ENCODE data around the gene WDR3. TPM values are rescaled to one million over a fixed set of nuclear protein-coding genes. Genes with fewer than 3 reads are reported as not detected.

Gene WDR3
- total and polyA plus RNA-seq, 2 experiments from 2014 or later = 20.5 to 28.7 TPM

DNA sequence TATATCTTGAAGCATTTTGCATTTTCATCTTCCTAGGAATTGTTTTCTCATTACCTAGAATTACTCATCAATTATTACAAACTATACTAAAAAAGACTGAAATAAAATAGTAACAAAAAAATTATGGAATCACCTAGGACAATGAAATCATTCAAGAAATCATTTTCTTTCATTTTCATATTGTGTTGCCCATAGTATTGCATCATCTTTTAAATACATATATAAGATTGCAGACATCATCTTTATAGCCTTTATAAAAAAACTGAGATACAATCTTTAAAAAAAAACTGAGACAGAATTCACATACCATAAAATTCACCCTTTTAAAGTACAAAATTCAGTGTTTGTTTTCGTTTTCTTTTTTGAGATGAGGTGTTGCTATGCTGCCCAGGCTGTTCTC, 29.7 kb upstream of the WDR3 start:
- Histone ChIP-seq H3K4me1 (ENCODE audit: insufficient read depth) (peaks cover 4% of the 10 kb centered on the region; the same call in 1 of the 2 replicates), H3K4me2 (ENCODE audit: unreplicated experiment) (no peak overlapping the region), H4K20me1 (ENCODE audit: insufficient read depth) (no peaks in the 10 kb centered on the region), H3K9me3 (ENCODE audit: low read depth) (no peaks in the 10 kb centered on the region), H3F3A (ENCODE audit: insufficient read depth) (0 out of 2 replicates have a peak, but pooled peaks cover 24% of the 10 kb centered on the region), H3K4me3 (no peak overlapping the region), H3K9ac (no peak overlapping the region), H3K36me3 (ENCODE audit: low read depth) (peaks cover 24% of the 10 kb centered on the region), H3K27ac (no peak overlapping the region), H3K9me2 (ENCODE audit: insufficient read depth) (no peaks in the 10 kb centered on the region), H2AFZ (no peak overlapping the region), H3K27me3 (replicated peaks; ENCODE audit: insufficient read depth) (no peaks in the 10 kb centered on the region), H3K79me2 (ENCODE audit: insufficient read depth) (no peaks in the 10 kb centered on the region)
- no peak for TF ChIP-seq EZH2 (IDR thresholded peaks at IDR 0.05; ENCODE audit: insufficient read depth, poor library complexity, severe bottlenecking)
- no peak for TF ChIP-seq EZH2phosphoT487 (IDR thresholded peaks at IDR 0.05; ENCODE audit: insufficient read depth, low read depth)
- WGBS, 2 experiments (ENCODE audit: low coverage in 1 of 2, low lambda C conversion rate in 2 of 2, missing lambda C conversion rate in 2 of 2) = 67 to 83% methylated on average over 1 of the region's 1 CpG
- in situ Hi-C loops (cut with MboI) = loop anchor here (25.0 kb wide), 1 partner anchor 812 kb away; no protein-coding TSS in a partner anchor
- no peak for DNase-seq

DNA sequence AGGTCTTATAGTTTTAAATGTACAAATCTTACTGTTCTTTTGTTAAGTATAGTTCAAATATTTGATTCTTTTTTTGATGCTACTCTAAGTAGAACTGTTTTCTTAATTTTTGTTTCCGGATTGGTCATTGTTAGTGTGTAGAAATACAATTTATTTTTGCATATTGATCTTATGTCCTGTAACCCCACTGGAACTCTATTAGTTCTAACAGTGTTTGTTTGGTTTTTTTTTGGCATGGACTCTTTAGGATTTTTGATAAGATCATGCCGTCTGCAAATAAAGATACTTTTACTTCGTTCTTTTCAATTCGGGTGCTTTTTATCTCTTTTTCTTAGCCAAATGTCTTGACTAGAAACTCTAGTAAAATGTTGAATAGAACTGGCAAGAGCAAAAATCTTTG, 26.6 kb upstream of the WDR3 start:
- Histone ChIP-seq H3K36me3 (ENCODE audit: low read depth) (peaks cover 39% of the 10 kb centered on the region), H3K79me2 (ENCODE audit: insufficient read depth) (no peaks in the 10 kb centered on the region), H3K9me2 (ENCODE audit: insufficient read depth) (no peaks in the 10 kb centered on the region), H3K4me1 (ENCODE audit: insufficient read depth) (no peaks in the 10 kb centered on the region), H3K27me3 (replicated peaks; ENCODE audit: insufficient read depth) (no peaks in the 10 kb centered on the region), H2AFZ (no peak overlapping the region), H3K4me2 (ENCODE audit: unreplicated experiment) (no peak overlapping the region), H3F3A (ENCODE audit: insufficient read depth) (0 out of 2 replicates have a peak, but pooled peaks cover 7% of the 10 kb centered on the region), H3K4me3 (no peak overlapping the region), H3K9ac (no peak overlapping the region), H3K9me3 (ENCODE audit: low read depth) (no peaks in the 10 kb centered on the region), H3K27ac (no peak overlapping the region), H4K20me1 (ENCODE audit: insufficient read depth) (no peaks in the 10 kb centered on the region)
- in situ Hi-C loops (cut with MboI) = loop anchor here (25.0 kb wide), 1 partner anchor 816 kb away; no protein-coding TSS in a partner anchor
- no peak for DNase-seq
- TF ChIP-seq EZH2phosphoT487 (IDR thresholded peaks at IDR 0.05; ENCODE audit: insufficient read depth, low read depth) (no peak), EZH2 (IDR thresholded peaks at IDR 0.05; ENCODE audit: insufficient read depth, poor library complexity, severe bottlenecking) (no peak)
- 97 to 100% methylated on average over 4 of the region's 4 CpGs for WGBS, 2 experiments (ENCODE audit: low coverage in 1 of 2, low lambda C conversion rate in 2 of 2, missing lambda C conversion rate in 2 of 2)

DNA sequence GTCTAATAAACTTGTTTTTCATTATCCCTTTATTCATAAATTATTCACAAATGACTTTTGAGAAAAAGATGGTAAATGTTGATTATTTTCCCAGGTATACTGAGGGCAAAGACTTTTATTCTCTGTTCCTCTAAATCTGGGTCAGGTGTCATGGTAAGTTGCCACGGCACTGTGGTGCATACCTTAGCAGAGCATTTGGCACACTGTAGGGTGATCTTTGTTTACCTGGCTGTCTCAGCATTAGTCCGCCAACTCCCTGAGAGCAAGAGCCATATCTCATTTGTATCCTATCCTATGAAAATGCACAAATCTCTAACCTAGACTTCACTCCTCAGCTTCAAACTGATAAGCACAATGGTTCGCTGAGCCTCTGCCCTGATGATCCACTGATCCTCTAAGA, 25.1 kb upstream of the WDR3 start:
- in situ Hi-C loops (cut with MboI) = loop anchor here (25.0 kb wide), 1 partner anchor 817 kb away; no protein-coding TSS in a partner anchor
- H3K27ac ChIP-seq = no peak overlapping the region
- peaks cover 42% of the 10 kb centered on the region for H3K36me3 ChIP-seq (ENCODE audit: low read depth)
- H3F3A ChIP-seq (ENCODE audit: insufficient read depth) = 0 out of 2 replicates have a peak, but pooled peaks cover 5% of the 10 kb centered on the region
- no peak overlapping the region for H3K4me2 ChIP-seq (ENCODE audit: unreplicated experiment)
- no peak for DNase-seq
- H3K9me2 ChIP-seq (ENCODE audit: insufficient read depth) = no peaks in the 10 kb centered on the region
- no peaks in the 10 kb centered on the region for H4K20me1 ChIP-seq (ENCODE audit: insufficient read depth)
- no peak overlapping the region for H2AFZ ChIP-seq
- TF ChIP-seq EZH2phosphoT487 (IDR thresholded peaks at IDR 0.05; ENCODE audit: insufficient read depth, low read depth) (no peak), EZH2 (IDR thresholded peaks at IDR 0.05; ENCODE audit: insufficient read depth, poor library complexity, severe bottlenecking) (no peak)
- no peaks in the 10 kb centered on the region for H3K9me3 ChIP-seq (ENCODE audit: low read depth)
- no peaks in the 10 kb centered on the region for H3K79me2 ChIP-seq (ENCODE audit: insufficient read depth)
- WGBS, 2 experiments (ENCODE audit: low coverage in 1 of 2, low lambda C conversion rate in 2 of 2, missing lambda C conversion rate in 2 of 2) = 97 to 100% methylated on average over 3 of the region's 3 CpGs
- no peak overlapping the region for H3K9ac ChIP-seq
- H3K4me3 ChIP-seq = no peak overlapping the region
- H3K4me1 ChIP-seq (ENCODE audit: insufficient read depth) = no peaks in the 10 kb centered on the region
- H3K27me3 ChIP-seq (replicated peaks; ENCODE audit: insufficient read depth) = no peaks in the 10 kb centered on the region

GRCh38 chr1:117905019-117905418, 24.5 kb upstream of the WDR3 start:
- no peaks in the 10 kb centered on the region for H3K79me2 ChIP-seq (ENCODE audit: insufficient read depth)

More at GRCh38 chr1:117905019-117905418, 24.5 kb upstream of the WDR3 start:
- in situ Hi-C loops (cut with MboI) = loop anchor here (25.0 kb wide), 1 partner anchor 818 kb away; no protein-coding TSS in a partner anchor
- Histone ChIP-seq H4K20me1 (ENCODE audit: insufficient read depth) (no peaks in the 10 kb centered on the region), H3K27me3 (replicated peaks; ENCODE audit: insufficient read depth) (no peaks in the 10 kb centered on the region), H3K9me3 (ENCODE audit: low read depth) (no peaks in the 10 kb centered on the region), H3K4me3 (no peak overlapping the region), H3K9ac (no peak overlapping the region), H3K36me3 (ENCODE audit: low read depth) (peaks cover 48% of the 10 kb centered on the region), H2AFZ (no peak overlapping the region), H3K9me2 (ENCODE audit: insufficient read depth) (no peaks in the 10 kb centered on the region), H3K4me2 (ENCODE audit: unreplicated experiment) (no peak overlapping the region), H3K4me1 (ENCODE audit: insufficient read depth) (no peaks in the 10 kb centered on the region), H3F3A (ENCODE audit: insufficient read depth) (0 out of 2 replicates have a peak, but pooled peaks cover 2% of the 10 kb centered on the region), H3K27ac (no peak overlapping the region)
- TF ChIP-seq EZH2phosphoT487 (IDR thresholded peaks at IDR 0.05; ENCODE audit: insufficient read depth, low read depth) (no peak), EZH2 (IDR thresholded peaks at IDR 0.05; ENCODE audit: insufficient read depth, poor library complexity, severe bottlenecking) (no peak)
- no peak for DNase-seq
- WGBS, 2 experiments (ENCODE audit: low coverage in 1 of 2, low lambda C conversion rate in 2 of 2, missing lambda C conversion rate in 2 of 2) = 100% methylated on average over 2 of the region's 2 CpGs
